Natural killer cell (primary cell): Measurements from ENCODE around the gene CACNB4. TPM values are rescaled to one million over a fixed set of nuclear protein-coding genes. Genes with fewer than 3 reads are reported as not detected.
A peak's percentile ranks its signal among the peaks of the same experiment; 100 is the strongest.

Source experiments
- ATAC-seq, 3 donors: fragments of 150-1000 bp in 2 of 3; fragments of 200-7000 bp in 1 of 3; cut with Tn5 transposase; 1 replicate in 1 of 3; 2 replicates in 2 of 3; pipeline ENCODE4 v1.10.0; 2021; ENCODE audit warnings: mild to moderate bottlenecking in 2 of 3, moderate library complexity in 2 of 3
- DNase-seq, 2 donors: peaks; one replicate each; pipeline versions ENCODE4 v3.0.0 to v3.0.0-alpha.2; 2013 to 2021; ENCODE audit warnings: mixed read lengths in 1 of 2
- H3K27ac ChIP-seq: one replicate; pipeline ENCODE4 v1.5.1; 2013; ENCODE audit warnings: mild to moderate bottlenecking, low read length
- H3K27me3 ChIP-seq: one replicate; pipeline ENCODE4 v1.6.1; 2013; ENCODE audit warnings: low read length; ENCODE audit not compliant: control insufficient read depth, insufficient read depth
- H3K36me3 ChIP-seq: one replicate; pipeline ENCODE4 v1.6.1; 2013; ENCODE audit warnings: low read length; ENCODE audit not compliant: control insufficient read depth, insufficient read depth
- H3K4me1 ChIP-seq: one replicate; pipeline ENCODE4 v1.6.1; 2013; ENCODE audit warnings: low read length; ENCODE audit not compliant: control insufficient read depth, insufficient read depth
- H3K4me3 ChIP-seq: one replicate; pipeline ENCODE4 v1.5.1; 2013; ENCODE audit warnings: low read length
- H3K9me3 ChIP-seq: one replicate; pipeline ENCODE4 v1.6.1; 2013; ENCODE audit warnings: low read length; ENCODE audit not compliant: control insufficient read depth, insufficient read depth
- H3K27ac Mint-ChIP-seq, 2 donors: one replicate each; pipeline ENCODE4 v1.8.0; 2022; ENCODE audit warnings: mild to moderate bottlenecking in 2 of 2, mixed read lengths in 2 of 2, moderate library complexity in 1 of 2
- H3K27me3 Mint-ChIP-seq, 2 donors: one replicate each; pipeline ENCODE4 v1.8.0; 2022; ENCODE audit warnings: low read depth in 2 of 2, mixed read lengths in 2 of 2
- H3K36me3 Mint-ChIP-seq: one replicate; pipeline ENCODE4 v1.8.0; 2022; ENCODE audit warnings: mixed read lengths
- H3K4me1 Mint-ChIP-seq, 2 donors: one replicate each; pipeline ENCODE4 v1.8.0; 2022; ENCODE audit warnings: mixed read lengths in 2 of 2
- H3K4me3 Mint-ChIP-seq: one replicate; pipeline ENCODE4 v1.8.0; 2022; ENCODE audit warnings: mild to moderate bottlenecking, moderate library complexity, mixed read lengths
- H3K9me3 Mint-ChIP-seq, 2 donors: one replicate each; pipeline ENCODE4 v1.8.0; 2022; ENCODE audit warnings: mixed read lengths in 2 of 2
- WGBS: methylation state at CpG from one replicate; pipeline ENCODE4 v1.1.7; 2013; ENCODE audit warnings: missing lambda C conversion rate; ENCODE audit not compliant: insufficient coverage; 5-methylcytosine and 5-hydroxymethylcytosine counted together
- intact Hi-C: fragments of 100-400 bp; cut with micrococcal nuclease; formaldehyde crosslinking; loops from one replicate; pipeline ENCODE4 v1.14.2; 2022
- total RNA-seq, 4 donors: library from RNA; stranded (reverse); fragments of 120-200 nt in 1 of 4; gene quantifications; one replicate each; pipeline versions ENCODE4 v1.2.3 to v1.2.4, GENCODE V29; 2013 to 2022
- TF ChIP-seq, protein P1 (sequence below): fragments of 200-600 bp; IDR thresholded peaks from one replicate; pipeline ENCODE4 v1.8.0; 2022; ENCODE audit warnings: antibody characterized with exemption

The CACNB4 gene
- total RNA-seq, 3 donors from 2014 or later (not counting 1 experiment from before 2014, with no cell fraction given), result 0.56 to 0.93 (median 0.73) TPM

DNA sequence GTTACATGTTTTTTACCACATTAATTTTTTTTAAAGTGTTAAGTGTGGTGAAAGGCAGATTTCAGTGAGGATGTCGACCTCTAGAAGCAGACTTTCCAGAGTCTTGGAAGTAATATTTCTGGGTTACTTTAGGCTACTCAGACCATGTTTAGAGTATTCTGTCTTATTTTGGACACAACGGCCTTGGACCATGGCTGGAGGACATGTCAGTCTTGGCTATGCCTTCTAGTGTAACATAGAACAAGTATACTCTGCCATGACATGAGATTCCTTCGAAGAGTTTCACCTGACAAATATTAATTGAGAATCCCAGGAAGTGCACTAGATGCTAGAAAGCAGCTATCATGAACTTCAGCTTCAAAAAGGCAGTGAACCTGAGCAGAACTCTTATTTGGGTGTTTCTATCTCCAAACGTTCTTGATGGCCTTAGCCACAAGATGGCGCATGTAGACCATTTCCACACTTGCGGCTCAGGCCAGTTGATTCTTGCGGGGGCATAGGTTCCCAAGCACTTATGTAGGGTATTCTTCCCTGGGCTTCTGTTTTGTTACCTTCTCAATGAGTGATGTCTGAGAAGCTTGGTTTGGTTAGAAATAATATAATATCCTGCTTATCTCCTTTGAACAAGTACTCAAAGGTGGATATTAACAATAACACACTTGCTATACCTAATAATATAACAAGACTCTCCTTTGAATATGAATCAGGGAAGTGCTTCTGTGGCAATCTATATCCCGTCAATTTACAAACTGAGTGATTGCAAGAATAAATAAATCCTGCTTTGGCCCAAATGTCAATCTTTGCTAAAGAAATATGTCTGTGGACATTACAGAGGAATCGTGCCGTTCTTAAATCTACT, 62.0 kb downstream of the CACNB4 start:
- Mint-ChIP-seq H3K27me3 (peaks cover 0 to 6% of the 10 kb centered on the region in 2 donors), H3K27ac (no peak overlapping the region), H3K4me1 (no peaks in the 10 kb centered on the region), H3K4me3 (no peak overlapping the region), H3K9me3 (no peaks in the 10 kb centered on the region), H3K36me3 (no peaks in the 10 kb centered on the region)
- TF ChIP-seq, protein P1, sequence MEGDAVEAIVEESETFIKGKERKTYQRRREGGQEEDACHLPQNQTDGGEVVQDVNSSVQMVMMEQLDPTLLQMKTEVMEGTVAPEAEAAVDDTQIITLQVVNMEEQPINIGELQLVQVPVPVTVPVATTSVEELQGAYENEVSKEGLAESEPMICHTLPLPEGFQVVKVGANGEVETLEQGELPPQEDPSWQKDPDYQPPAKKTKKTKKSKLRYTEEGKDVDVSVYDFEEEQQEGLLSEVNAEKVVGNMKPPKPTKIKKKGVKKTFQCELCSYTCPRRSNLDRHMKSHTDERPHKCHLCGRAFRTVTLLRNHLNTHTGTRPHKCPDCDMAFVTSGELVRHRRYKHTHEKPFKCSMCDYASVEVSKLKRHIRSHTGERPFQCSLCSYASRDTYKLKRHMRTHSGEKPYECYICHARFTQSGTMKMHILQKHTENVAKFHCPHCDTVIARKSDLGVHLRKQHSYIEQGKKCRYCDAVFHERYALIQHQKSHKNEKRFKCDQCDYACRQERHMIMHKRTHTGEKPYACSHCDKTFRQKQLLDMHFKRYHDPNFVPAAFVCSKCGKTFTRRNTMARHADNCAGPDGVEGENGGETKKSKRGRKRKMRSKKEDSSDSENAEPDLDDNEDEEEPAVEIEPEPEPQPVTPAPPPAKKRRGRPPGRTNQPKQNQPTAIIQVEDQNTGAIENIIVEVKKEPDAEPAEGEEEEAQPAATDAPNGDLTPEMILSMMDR, result peak; percentile 64
- H3K9me3 ChIP-seq, result no peaks in the 10 kb centered on the region
- no peaks in the 10 kb centered on the region for H3K36me3 ChIP-seq
- 45% methylated on average over 10 of the region's 10 CpGs for WGBS
- no peak overlapping the region for H3K4me3 ChIP-seq
- H3K4me1 ChIP-seq, result no peaks in the 10 kb centered on the region
- intact Hi-C loops, result loop anchor here (1.0 kb wide), 1 partner anchor 598 kb away; no protein-coding TSS in a partner anchor
- H3K27me3 ChIP-seq, result no peaks in the 10 kb centered on the region
- ATAC-seq (peak in 2 of 3 donors; percentile 76 to 79), DNase-seq (peak in 1 of 2 donors; percentile 74)
- no peak overlapping the region for H3K27ac ChIP-seq

DNA sequence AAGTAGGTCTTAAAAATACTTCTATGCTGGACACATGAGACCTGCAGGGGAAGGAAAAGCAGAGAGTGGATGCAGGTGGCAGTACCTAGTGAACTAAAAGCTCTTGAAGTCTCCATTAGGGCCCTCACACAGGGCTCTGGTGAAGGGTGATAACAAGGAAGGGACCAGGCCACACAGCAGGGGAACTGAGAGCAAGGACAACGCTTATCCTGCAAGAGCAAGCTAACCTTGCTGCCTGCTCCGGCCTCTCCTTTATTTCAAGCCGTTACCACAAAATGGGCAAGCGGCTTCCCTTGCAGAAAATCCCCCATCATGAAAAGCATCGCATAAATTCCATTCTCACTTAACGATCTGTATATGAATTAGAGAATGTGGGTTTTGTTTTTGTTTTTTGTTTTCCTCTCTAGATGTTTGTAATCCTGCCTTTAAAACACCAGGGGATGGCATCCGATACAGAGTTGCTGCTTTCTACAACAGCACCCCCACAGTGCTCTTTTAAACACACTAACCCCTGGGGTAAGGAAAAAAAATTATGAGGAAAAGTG, 64.5 kb downstream of the CACNB4 start:
- Mint-ChIP-seq H3K9me3 (no peaks in the 10 kb centered on the region), H3K4me1 (no peaks in the 10 kb centered on the region), H3K4me3 (no peak overlapping the region), H3K27ac (no peak overlapping the region), H3K27me3 (peaks cover 0 to 8% of the 10 kb centered on the region in 2 donors), H3K36me3 (no peaks in the 10 kb centered on the region)
- 89% methylated on average over 4 of the region's 7 CpGs for WGBS
- DNase-seq (no peak), ATAC-seq (no peak)
- intact Hi-C loops, result no loop called here
- H3K4me3 ChIP-seq, result no peak overlapping the region
- TF ChIP-seq, protein P1, result no peak
- no peaks in the 10 kb centered on the region for H3K9me3 ChIP-seq
- no peak overlapping the region for H3K27ac ChIP-seq
- H3K4me1 ChIP-seq, result no peaks in the 10 kb centered on the region
- no peaks in the 10 kb centered on the region for H3K36me3 ChIP-seq
- no peaks in the 10 kb centered on the region for H3K27me3 ChIP-seq

DNA sequence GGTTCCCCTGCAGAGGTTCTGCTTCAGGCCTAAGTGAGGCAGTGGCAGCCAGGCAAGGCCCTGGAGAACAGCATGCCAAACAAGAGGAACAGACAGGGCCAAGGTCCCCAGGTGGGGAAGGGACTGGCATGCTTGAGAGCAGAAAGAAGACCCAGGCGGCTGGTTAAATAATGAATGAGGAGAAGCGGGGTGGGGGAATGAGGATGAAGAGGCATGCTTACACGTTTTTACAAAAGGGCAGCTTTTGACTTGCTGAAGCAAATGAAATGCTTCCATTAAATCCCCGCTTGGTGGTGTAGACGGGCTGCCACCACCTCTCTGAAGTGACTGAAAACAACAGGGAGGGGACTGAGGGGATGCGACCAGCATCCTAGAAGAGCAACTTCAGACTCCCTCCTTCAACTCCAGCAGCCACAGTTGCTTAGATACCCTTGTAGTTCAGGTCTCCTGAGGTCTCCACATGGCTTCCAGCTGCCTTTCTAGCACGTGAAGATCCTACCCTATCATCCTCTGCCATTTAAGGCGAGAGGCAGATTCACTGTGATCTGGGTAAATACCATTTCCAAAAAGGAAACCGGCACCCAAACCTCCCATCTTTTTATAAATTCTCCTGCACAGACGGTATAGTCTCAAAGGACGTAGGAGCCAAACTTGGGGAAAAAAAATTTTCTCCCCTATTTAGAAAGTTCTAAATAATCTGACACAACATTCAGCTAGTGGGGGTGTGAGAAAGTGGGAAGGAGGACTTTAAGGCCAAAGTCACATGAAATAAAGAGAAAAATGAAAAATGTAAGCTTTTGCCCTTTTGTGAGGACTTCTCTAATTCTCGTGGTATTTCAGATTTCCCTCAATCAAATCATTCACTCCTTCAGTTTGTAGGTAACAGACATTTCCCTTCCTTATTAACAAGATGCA, 65.6 kb downstream of the CACNB4 start:
- Mint-ChIP-seq H3K9me3 (no peaks in the 10 kb centered on the region), H3K27me3 (peaks cover 0 to 8% of the 10 kb centered on the region in 2 donors), H3K27ac (no peak overlapping the region), H3K4me3 (no peak overlapping the region), H3K36me3 (no peaks in the 10 kb centered on the region), H3K4me1 (no peaks in the 10 kb centered on the region)
- DNase-seq, result no peak
- intact Hi-C loops, result no loop called here
- Histone ChIP-seq H3K4me1 (no peaks in the 10 kb centered on the region), H3K4me3 (no peak overlapping the region), H3K36me3 (no peaks in the 10 kb centered on the region), H3K9me3 (no peaks in the 10 kb centered on the region), H3K27ac (no peak overlapping the region), H3K27me3 (no peaks in the 10 kb centered on the region)
- WGBS, result 86% methylated on average over 11 of the region's 12 CpGs
- ATAC-seq, result no peak
- TF ChIP-seq, protein P1, result no peak
